ENCODE results near the gene RALBP1.
"Not testable (repeated sequence)": the region's sequence is repeated elsewhere in the genome, so short reads cannot be mapped to it uniquely, and the experiment has no call there.

RALBP1 gene

GRCh38 chr18:9474983-9475642 is at the start of gene RALBP1:
Gene RALBP1, plus strand, starts transcription at chr18:9475513. Its CDS starts 37,533 bp downstream, at chr18:9513046.
- DNase-seq: peak; percentile 99

GRCh38 chr18:9426753-9427152 is 48.6 kb upstream of the RALBP1 start:
- no peak for DNase-seq

- no peak for DNase-seq
Measured at GRCh38 chr18:9428301-9428706, 47.0 kb upstream of the RALBP1 start.

- no peak for DNase-seq
Measured at GRCh38 chr18:9428862-9429661, 46.3 kb upstream of the RALBP1 start.

GRCh38 chr18:9429662-9429993 is 45.7 kb upstream of the RALBP1 start:
- no peak for DNase-seq

GRCh38 chr18:9430315-9430714 is 45.0 kb upstream of the RALBP1 start:
- DNase-seq: not testable (repeated sequence)

- DNase-seq: no peak
Measured at GRCh38 chr18:9431296-9431695, 44.0 kb upstream of the RALBP1 start.

GRCh38 chr18:9433122-9433521 is 42.2 kb upstream of the RALBP1 start:
- DNase-seq: not testable (repeated sequence)

GRCh38 chr18:9433671-9434121 is 41.6 kb upstream of the RALBP1 start:
- no peak for DNase-seq

- no peak for DNase-seq
Measured at GRCh38 chr18:9434122-9434701, 41.1 kb upstream of the RALBP1 start.

GRCh38 chr18:9435041-9435440 is 40.3 kb upstream of the RALBP1 start:
- DNase-seq: no peak

GRCh38 chr18:9436206-9436929 is 38.9 kb upstream of the RALBP1 start:
- DNase-seq: no peak

- DNase-seq: no peak
Measured at GRCh38 chr18:9437021-9437437, 38.3 kb upstream of the RALBP1 start.

GRCh38 chr18:9437672-9438071 is 37.6 kb upstream of the RALBP1 start:
- no peak for DNase-seq

- no peak for DNase-seq
Measured at GRCh38 chr18:9441061-9441460, 34.3 kb upstream of the RALBP1 start.

GRCh38 chr18:9444549-9444948 is 30.8 kb upstream of the RALBP1 start:
- DNase-seq: no peak

- no peak for DNase-seq
Measured at GRCh38 chr18:9446839-9447238, 28.5 kb upstream of the RALBP1 start.

- no peak for DNase-seq
Measured at GRCh38 chr18:9447334-9447733, 28.0 kb upstream of the RALBP1 start.

GRCh38 chr18:9449600-9450414 is 25.5 kb upstream of the RALBP1 start:
- no peak for DNase-seq

- DNase-seq: not testable (repeated sequence)
Measured at GRCh38 chr18:9450920-9451319, 24.4 kb upstream of the RALBP1 start.

GRCh38 chr18:9453283-9453682 is 22.0 kb upstream of the RALBP1 start:
- no peak for DNase-seq

- DNase-seq: no peak
Measured at GRCh38 chr18:9454061-9454703, 21.1 kb upstream of the RALBP1 start.

Measured in activated naive CD4-positive, alpha-beta T cell treated with Interleukin-2 at 50 U/mL for 16 hours (primary cell).